Naive thymus-derived CD8-positive, alpha-beta T cell (primary cell): ENCODE results near the gene OR1J4. TPM values are rescaled to one million over a fixed set of nuclear protein-coding genes. Genes with fewer than 3 reads are reported as not detected.

Experiments used
- ATAC-seq, 2 donors: fragments of 150-1000 bp; cut with Tn5 transposase in 1 of 2; sonication (Bioruptor Pico), chemical (Tn5 transposase) in 1 of 2; 1 replicate in 1 of 2; 2 replicates in 1 of 2; pipeline ENCODE4 v1.10.0; 2021; ENCODE audit warnings: mild to moderate bottlenecking in 2 of 2, moderate library complexity in 2 of 2
- POLR2A ChIA-PET: fragments of 350-600 bp; sonication (Branson Sonifier 250); formaldehyde crosslinking; loops from one replicate; lab custom pipeline; 2021; ENCODE audit warnings: antibody characterized with exemption; lab: Charles Lee
- DNase-seq, 10 donors: peaks; one replicate each; pipeline versions ENCODE4 v3.0.0 to v3.0.0-alpha.2; 2020 to 2022
- H3K27ac Mint-ChIP-seq, 10 donors: one replicate each; pipeline ENCODE4 v1.8.0; 2020 to 2022; ENCODE audit warnings: mild to moderate bottlenecking in 10 of 10, mixed read lengths in 10 of 10, moderate library complexity in 4 of 10, inconsistent platforms in 1 of 10
- H3K27me3 Mint-ChIP-seq, 5 donors: one replicate each; pipeline ENCODE4 v1.8.0; 2021 to 2022; ENCODE audit warnings: mixed read lengths in 5 of 5
- H3K36me3 Mint-ChIP-seq, 3 donors: one replicate each; pipeline ENCODE4 v1.8.0; 2020 to 2022; ENCODE audit warnings: mixed read lengths in 3 of 3, mild to moderate bottlenecking in 2 of 3, inconsistent platforms in 1 of 3
- H3K4me1 Mint-ChIP-seq, 4 donors: one replicate each; pipeline ENCODE4 v1.8.0; 2021 to 2022; ENCODE audit warnings: mixed read lengths in 4 of 4
- H3K4me3 Mint-ChIP-seq, 10 donors: one replicate each; pipeline ENCODE4 v1.8.0; 2020 to 2022; ENCODE audit warnings: mild to moderate bottlenecking in 10 of 10, mixed read lengths in 10 of 10, moderate library complexity in 6 of 10, inconsistent platforms in 1 of 10
- H3K9me3 Mint-ChIP-seq, 9 donors: one replicate each; pipeline ENCODE4 v1.8.0; 2020 to 2022; ENCODE audit warnings: mixed read lengths in 9 of 9, mild to moderate bottlenecking in 3 of 9, inconsistent platforms in 1 of 9, moderate library complexity in 1 of 9
- polyA plus RNA-seq, 3 donors: library from polyadenylated mRNA; unstranded; fragments of 300-500 nt; fragmentation: Illumina TruSeq; gene quantifications; one replicate each; pipeline ENCODE4 v1.2.3, GENCODE V29; 2021
- total RNA-seq, 8 experiments: library from RNA in 2 of 8; stranded (reverse) in 2 of 8; gene quantifications; one replicate each; pipeline ENCODE4 v1.2.3 and lab custom pipeline; 2021 to 2026

OR1J4 gene, protein sequence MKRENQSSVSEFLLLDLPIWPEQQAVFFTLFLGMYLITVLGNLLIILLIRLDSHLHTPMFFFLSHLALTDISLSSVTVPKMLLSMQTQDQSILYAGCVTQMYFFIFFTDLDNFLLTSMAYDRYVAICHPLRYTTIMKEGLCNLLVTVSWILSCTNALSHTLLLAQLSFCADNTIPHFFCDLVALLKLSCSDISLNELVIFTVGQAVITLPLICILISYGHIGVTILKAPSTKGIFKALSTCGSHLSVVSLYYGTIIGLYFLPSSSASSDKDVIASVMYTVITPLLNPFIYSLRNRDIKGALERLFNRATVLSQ
- under 1 TPM; 0.41 to 0.52 TPM for total RNA-seq
- polyA plus RNA-seq: not detected
- 0 reads per million in 6 experiments for total RNA-seq (lab: John Stamatoyannopoulos, UW)

DNA sequence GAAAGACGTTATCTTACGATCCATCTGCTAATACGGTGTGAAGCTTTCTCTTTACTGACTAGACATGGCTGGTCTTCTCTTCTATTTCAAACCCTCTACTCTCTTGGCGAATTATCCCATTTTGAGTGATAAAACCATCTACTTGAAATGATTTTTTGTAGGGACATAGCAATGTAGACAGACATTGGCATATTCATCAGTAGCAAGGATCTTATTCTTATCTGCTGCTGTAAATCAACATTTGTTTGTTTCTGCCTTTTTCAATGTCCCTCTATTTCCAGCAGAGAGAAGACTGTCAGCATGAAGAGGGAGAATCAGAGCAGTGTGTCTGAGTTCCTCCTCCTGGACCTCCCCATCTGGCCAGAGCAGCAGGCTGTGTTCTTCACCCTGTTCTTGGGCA lies at the start of gene OR1J4:
Gene OR1J4, plus strand, starts transcription at position 301 of the 400 bp plus-strand sequence. Its CDS starts 0 bp downstream, at position 301.
- no peaks in the 10 kb centered on the region for H3K9me3 Mint-ChIP-seq
- ATAC-seq: no peak
- H3K4me1 Mint-ChIP-seq: no peaks in the 10 kb centered on the region
- H3K4me3 Mint-ChIP-seq: no peak within 1 kb of the TSS
- peaks cover 6 to 22% (median 18%) of the 10 kb centered on the region in 5 donors for H3K27me3 Mint-ChIP-seq
- POLR2A ChIA-PET: no interaction called here
- no peaks in the 10 kb centered on the region for H3K36me3 Mint-ChIP-seq
- H3K27ac Mint-ChIP-seq: no peak within 1 kb of the TSS
- no peak for DNase-seq

- Mint-ChIP-seq H3K9me3 (peaks cover 0 to 2% (median 0%) of the 10 kb centered on the region in 9 donors), H3K4me1 (no peaks in the 10 kb centered on the region), H3K36me3 (peaks cover 0 to 4% (median 0%) of the 10 kb centered on the region in 3 donors), H3K4me3 (no peak overlapping the region), H3K27ac (no peak overlapping the region), H3K27me3 (peaks cover 14 to 25% (median 16%) of the 10 kb centered on the region in 5 donors)
- POLR2A ChIA-PET: no interaction called here
- no peak for DNase-seq
- no peak for ATAC-seq
Observed at GRCh38 chr9:122474561-122474960, 44.4 kb upstream of the OR1J4 start.

DNA sequence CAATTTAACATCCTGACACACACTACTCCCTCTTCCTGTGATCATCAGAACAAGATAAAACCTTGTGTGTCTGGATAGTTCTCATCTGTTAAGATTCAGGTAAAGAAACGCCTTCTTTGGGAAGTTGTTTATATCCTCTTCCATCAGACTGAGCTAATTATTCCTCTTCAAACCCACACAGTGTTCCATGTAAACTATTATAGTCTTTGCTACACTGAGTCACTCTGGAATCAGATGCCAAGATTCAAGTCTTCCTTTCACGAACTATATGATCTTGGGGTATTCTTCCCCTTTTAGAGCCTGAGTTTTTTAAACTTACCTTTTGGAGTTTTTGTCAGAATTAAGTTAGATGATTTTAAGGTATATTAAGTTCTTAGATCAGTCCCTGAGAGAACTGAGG lies 43.2 kb upstream of the OR1J4 start:
- DNase-seq (no peak), ATAC-seq (no peak)
- Mint-ChIP-seq H3K27ac (no peak overlapping the region), H3K4me1 (no peaks in the 10 kb centered on the region), H3K36me3 (no peaks in the 10 kb centered on the region), H3K9me3 (no peaks in the 10 kb centered on the region), H3K27me3 (peaks cover 13 to 25% (median 16%) of the 10 kb centered on the region in 5 donors), H3K4me3 (no peak overlapping the region)
- POLR2A ChIA-PET: no interaction called here

GRCh38 chr9:122477346-122477745 lies 41.6 kb upstream of the OR1J4 start:
- peaks cover 16 to 36% (median 19%) of the 10 kb centered on the region in 5 donors for H3K27me3 Mint-ChIP-seq
- no peak overlapping the region for H3K4me3 Mint-ChIP-seq
- DNase-seq (no peak), ATAC-seq (no peak)
- no peaks in the 10 kb centered on the region for H3K36me3 Mint-ChIP-seq
- no peaks in the 10 kb centered on the region for H3K9me3 Mint-ChIP-seq
- POLR2A ChIA-PET: interaction anchor here (0.6 kb wide), 1 partner anchor 327 kb away, joined by 6 read pairs; no protein-coding TSS in a partner anchor
- no peaks in the 10 kb centered on the region for H3K4me1 Mint-ChIP-seq
- H3K27ac Mint-ChIP-seq: no peak overlapping the region

GRCh38 chr9:122477826-122478225 lies 41.1 kb upstream of the OR1J4 start, which contains the start of gene OR1J1:
Gene OR1J1 (minus strand): TSS chr9:122477926. CDS start chr9:122477926, 0 bp downstream.
- POLR2A ChIA-PET: interaction anchor here (0.6 kb wide), 1 partner anchor 326 kb away, joined by 6 read pairs; no protein-coding TSS in a partner anchor
- Mint-ChIP-seq H3K27ac (no peak within 1 kb of the TSS), H3K9me3 (no peaks in the 10 kb centered on the region), H3K36me3 (no peaks in the 10 kb centered on the region), H3K4me3 (no peak within 1 kb of the TSS), H3K4me1 (no peaks in the 10 kb centered on the region), H3K27me3 (peaks cover 16 to 36% (median 19%) of the 10 kb centered on the region in 5 donors)
- DNase-seq (no peak), ATAC-seq (no peak)

GRCh38 chr9:122479062-122479461 lies 39.9 kb upstream of the OR1J4 start:
- Mint-ChIP-seq H3K36me3 (no peaks in the 10 kb centered on the region), H3K27ac (no peak overlapping the region), H3K4me1 (no peaks in the 10 kb centered on the region), H3K27me3 (peaks cover 16 to 36% (median 19%) of the 10 kb centered on the region in 5 donors), H3K4me3 (no peak overlapping the region), H3K9me3 (no peaks in the 10 kb centered on the region)
- no peak for DNase-seq
- no peak for ATAC-seq
- POLR2A ChIA-PET: no interaction called here

DNA sequence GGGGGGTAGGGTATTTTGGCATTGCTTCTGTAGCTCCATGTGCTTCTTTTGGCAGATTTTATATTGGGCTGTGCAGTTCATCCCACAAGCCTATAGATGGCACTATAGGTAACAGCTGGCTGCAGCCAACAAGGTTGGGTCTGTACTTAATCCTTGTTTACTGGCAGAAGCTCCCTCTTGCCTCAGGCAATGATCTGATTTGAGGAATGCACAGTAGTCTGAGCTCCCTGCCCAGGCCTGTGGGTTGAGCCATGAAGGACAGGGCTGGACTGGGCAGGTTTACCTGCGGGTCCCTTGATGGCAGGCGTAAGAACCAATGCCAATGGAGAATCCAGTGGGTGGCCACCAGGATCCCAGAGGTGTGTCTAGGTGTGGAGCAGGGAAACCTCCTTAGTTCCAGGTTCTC lies 20.1 kb upstream of the OR1J4 start:
- Mint-ChIP-seq H3K36me3 (peaks cover 0 to 13% (median 4%) of the 10 kb centered on the region in 3 donors), H3K4me3 (no peak overlapping the region), H3K27ac (peak overlapping the region in 1 of 10 donors; percentile 50), H3K9me3 (peaks cover 0 to 20% (median 4%) of the 10 kb centered on the region in 9 donors), H3K4me1 (no peaks in the 10 kb centered on the region), H3K27me3 (peaks cover 8 to 36% (median 26%) of the 10 kb centered on the region in 5 donors)
- ATAC-seq (no peak), DNase-seq (peak in 7 of 10 donors; percentile 3 to 34 (median 19))
- POLR2A ChIA-PET: no interaction called here

DNA sequence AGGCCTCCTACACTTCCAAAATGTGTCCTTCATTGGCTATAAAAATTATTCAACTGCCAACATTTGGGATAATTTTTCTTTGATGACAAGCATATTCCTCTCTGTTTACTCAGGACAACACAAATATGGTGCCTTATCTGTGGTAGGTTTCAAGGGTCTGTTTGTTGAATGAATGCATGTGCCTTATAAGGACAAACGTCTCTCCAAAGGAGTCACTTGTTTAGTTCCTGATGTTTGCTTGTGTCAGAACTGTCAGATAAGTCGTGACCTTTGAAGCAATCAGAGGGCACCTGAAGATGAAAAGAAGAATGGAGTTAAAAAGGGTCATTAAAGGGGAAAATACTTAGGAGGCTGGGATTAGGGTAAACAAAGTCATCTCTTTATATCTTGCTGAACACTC lies 12.0 kb upstream of the OR1J4 start:
- Mint-ChIP-seq H3K27me3 (peaks cover 6 to 30% (median 14%) of the 10 kb centered on the region in 5 donors), H3K4me1 (no peaks in the 10 kb centered on the region), H3K4me3 (no peak overlapping the region), H3K9me3 (no peaks in the 10 kb centered on the region), H3K36me3 (no peaks in the 10 kb centered on the region), H3K27ac (no peak overlapping the region)
- no peak for ATAC-seq
- no peak for DNase-seq
- POLR2A ChIA-PET: no interaction called here

- no peak within 1 kb of the TSS for H3K27ac Mint-ChIP-seq
- POLR2A ChIA-PET: no interaction called here
- no peak within 1 kb of the TSS for H3K4me3 Mint-ChIP-seq
- no peak for ATAC-seq
- H3K27me3 Mint-ChIP-seq: peaks cover 6 to 30% (median 14%) of the 10 kb centered on the region in 5 donors
- no peak for DNase-seq
- no peaks in the 10 kb centered on the region for H3K9me3 Mint-ChIP-seq
- no peaks in the 10 kb centered on the region for H3K36me3 Mint-ChIP-seq
- H3K4me1 Mint-ChIP-seq: no peaks in the 10 kb centered on the region
Observed at GRCh38 chr9:122510502-122510901, 8.4 kb upstream of the OR1J4 start, which contains the start of gene OR1J2. Gene OR1J2 (plus strand): TSS chr9:122510802. CDS start chr9:122510802, 0 bp downstream.

- ATAC-seq (no peak), DNase-seq (no peak)
- H3K9me3 Mint-ChIP-seq: no peaks in the 10 kb centered on the region
- H3K36me3 Mint-ChIP-seq: no peaks in the 10 kb centered on the region
- no peaks in the 10 kb centered on the region for H3K4me1 Mint-ChIP-seq
- H3K27me3 Mint-ChIP-seq: peaks cover 6 to 19% (median 16%) of the 10 kb centered on the region in 5 donors
- H3K27ac Mint-ChIP-seq: no peak overlapping the region
- POLR2A ChIA-PET: no interaction called here
- no peak overlapping the region for H3K4me3 Mint-ChIP-seq
Observed at GRCh38 chr9:122518226-122518625, 715 bp upstream of the OR1J4 start.

- POLR2A ChIA-PET: no interaction called here
- no peak for ATAC-seq
- Mint-ChIP-seq H3K27me3 (peaks cover 6 to 24% (median 18%) of the 10 kb centered on the region in 5 donors), H3K36me3 (no peaks in the 10 kb centered on the region), H3K4me3 (no peak overlapping the region), H3K4me1 (no peaks in the 10 kb centered on the region), H3K27ac (no peak overlapping the region), H3K9me3 (no peaks in the 10 kb centered on the region)
- no peak for DNase-seq
Observed at GRCh38 chr9:122519376-122519775, 435 bp downstream of the OR1J4 start.

DNA sequence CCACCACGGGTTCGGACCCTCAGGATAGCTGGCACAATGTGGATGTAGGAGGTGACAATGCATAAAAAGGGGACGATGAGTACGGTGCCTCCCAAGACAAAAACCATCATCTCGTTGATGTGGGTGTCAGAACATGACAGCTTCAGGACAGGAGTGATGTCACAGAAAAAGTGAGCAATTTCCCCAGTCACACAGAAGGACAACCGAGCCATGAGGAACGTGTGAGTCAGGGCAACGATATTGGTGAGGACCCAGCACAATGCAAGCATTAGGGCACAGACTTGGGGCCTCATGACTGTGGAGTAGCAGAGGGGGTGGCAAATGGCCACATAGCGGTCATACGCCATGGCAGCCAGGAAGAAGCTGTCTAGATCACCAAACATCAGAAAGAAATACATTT lies 7.7 kb downstream of the OR1J4 start:
- Mint-ChIP-seq H3K27ac (peak overlapping the region in 2 of 10 donors; percentile 34 to 51), H3K36me3 (no peaks in the 10 kb centered on the region), H3K4me1 (peaks cover 0 to 2% (median 0%) of the 10 kb centered on the region in 4 donors), H3K9me3 (no peaks in the 10 kb centered on the region), H3K4me3 (no peak overlapping the region), H3K27me3 (peaks cover 5 to 32% (median 20%) of the 10 kb centered on the region in 5 donors)
- POLR2A ChIA-PET: no interaction called here
- ATAC-seq: no peak
- DNase-seq: no peak

DNA sequence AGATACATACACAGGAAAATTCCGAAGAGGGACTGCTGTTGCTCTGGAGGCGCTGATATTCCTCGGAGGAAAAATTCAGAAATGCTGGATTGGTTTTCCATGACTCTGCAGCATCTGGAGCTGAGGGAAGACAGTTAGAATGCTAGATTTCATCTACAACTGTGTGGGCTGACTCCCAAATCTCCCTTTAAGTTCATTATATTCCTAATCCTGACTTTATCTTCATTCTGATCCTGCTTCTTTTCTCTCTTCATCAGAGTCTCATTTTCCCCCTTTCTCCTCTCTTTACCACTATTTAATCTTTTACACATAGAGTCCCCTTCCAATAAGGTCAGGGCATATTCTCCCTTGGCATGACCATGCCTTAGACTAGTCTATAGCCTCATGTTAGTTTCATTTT lies 8.3 kb downstream of the OR1J4 start, which contains the start of gene OR1N1:
Gene OR1N1, minus strand, starts transcription at position 101 of the 400 bp plus-strand sequence. Its CDS starts 0 bp downstream, at position 101.
- peaks cover 3 to 26% (median 17%) of the 10 kb centered on the region in 5 donors for H3K27me3 Mint-ChIP-seq
- H3K4me1 Mint-ChIP-seq: peaks cover 0 to 2% (median 0%) of the 10 kb centered on the region in 4 donors
- H3K36me3 Mint-ChIP-seq: no peaks in the 10 kb centered on the region
- no peaks in the 10 kb centered on the region for H3K9me3 Mint-ChIP-seq
- no peak within 1 kb of the TSS for H3K4me3 Mint-ChIP-seq
- DNase-seq (no peak), ATAC-seq (no peak)
- peak within 1 kb of the TSS in 2 of 10 donors; percentile 34 to 51 for H3K27ac Mint-ChIP-seq
- POLR2A ChIA-PET: no interaction called here
